Inferior parietal cortex (tissue), 1 donor: Measurements from ENCODE around the gene CBX3.
"Not testable (repeated sequence)": the region's sequence is repeated elsewhere in the genome, so short reads cannot be mapped to it uniquely, and the experiment has no call there.

ENCODE experiments used
- DNase-seq: peaks from one replicate; pipeline ENCODE4 v3.0.0-alpha.2; 2016; ENCODE audit errors: extremely low spot score

Gene CBX3

GRCh38 chr7:26201247-26202018, at the start of gene CBX3:
CBX3 (plus strand) TSS chr7:26201745; CDS start chr7:26202999, 1,254 bp downstream.
- DNase-seq = peak; percentile 79

- DNase-seq = peak; percentile 68
Observed at GRCh38 chr7:26151953-26152781, 49.4 kb upstream of the CBX3 start, which contains the start of gene NFE2L3. NFE2L3 (plus strand) TSS chr7:26152198; CDS start chr7:26152499, 301 bp downstream.

GRCh38 chr7:26152782-26153240, 48.7 kb upstream of the CBX3 start:
- not testable (repeated sequence) for DNase-seq

- no peak for DNase-seq
Observed at GRCh38 chr7:26153241-26153822, 48.2 kb upstream of the CBX3 start.

GRCh38 chr7:26153823-26154783, 47.4 kb upstream of the CBX3 start:
- DNase-seq = no peak

GRCh38 chr7:26155531-26156375, 45.8 kb upstream of the CBX3 start:
- DNase-seq = no peak

GRCh38 chr7:26156451-26157420, 44.8 kb upstream of the CBX3 start:
- no peak for DNase-seq

GRCh38 chr7:26157520-26158105, 43.9 kb upstream of the CBX3 start:
- DNase-seq = no peak

- no peak for DNase-seq
Observed at GRCh38 chr7:26159243-26159642, 42.3 kb upstream of the CBX3 start.

- no peak for DNase-seq
Observed at GRCh38 chr7:26160896-26161295, 40.6 kb upstream of the CBX3 start.

GRCh38 chr7:26162431-26162830, 39.1 kb upstream of the CBX3 start:
- no peak for DNase-seq

GRCh38 chr7:26163804-26164203, 37.7 kb upstream of the CBX3 start:
- DNase-seq = not testable (repeated sequence)

GRCh38 chr7:26165950-26166683, 35.4 kb upstream of the CBX3 start:
- no peak for DNase-seq

GRCh38 chr7:26166684-26167266, 34.8 kb upstream of the CBX3 start:
- no peak for DNase-seq

- DNase-seq = no peak
Observed at GRCh38 chr7:26167303-26167934, 34.1 kb upstream of the CBX3 start.

- no peak for DNase-seq
Observed at GRCh38 chr7:26168458-26169023, 33.0 kb upstream of the CBX3 start.

- no peak for DNase-seq
Observed at GRCh38 chr7:26169271-26169670, 32.3 kb upstream of the CBX3 start.
